GM20431 (cell line): ENCODE results near the gene VAT1L.

Experiments
- in situ Hi-C: fragments of 300-500 bp; cut with MseI, MboI; formaldehyde crosslinking; loops from one replicate; pipeline ENCODE4 v1.15.0; 2020; ENCODE audit warnings: low sequenced_read_pairs; ENCODE audit not compliant: unreplicated experiment

Gene VAT1L

DNA sequence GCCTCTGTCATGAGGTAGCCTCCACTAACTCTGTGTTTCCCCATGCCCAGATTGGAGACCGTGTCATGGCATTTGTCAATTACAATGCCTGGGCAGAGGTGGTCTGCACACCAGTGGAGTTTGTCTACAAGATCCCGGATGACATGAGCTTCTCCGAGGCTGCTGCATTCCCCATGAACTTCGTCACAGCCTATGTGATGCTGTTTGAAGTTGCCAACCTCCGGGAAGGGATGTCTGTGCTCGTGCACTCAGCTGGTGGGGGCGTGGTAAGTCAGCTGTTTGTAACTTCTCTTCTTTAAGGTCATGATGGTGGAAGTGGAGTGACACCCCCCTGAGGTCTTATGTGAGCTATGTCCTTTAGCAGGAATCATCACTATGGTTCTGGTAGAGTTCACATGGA is 36.8 kb downstream of the VAT1L start:
- in situ Hi-C loops, result no loop called here

DNA sequence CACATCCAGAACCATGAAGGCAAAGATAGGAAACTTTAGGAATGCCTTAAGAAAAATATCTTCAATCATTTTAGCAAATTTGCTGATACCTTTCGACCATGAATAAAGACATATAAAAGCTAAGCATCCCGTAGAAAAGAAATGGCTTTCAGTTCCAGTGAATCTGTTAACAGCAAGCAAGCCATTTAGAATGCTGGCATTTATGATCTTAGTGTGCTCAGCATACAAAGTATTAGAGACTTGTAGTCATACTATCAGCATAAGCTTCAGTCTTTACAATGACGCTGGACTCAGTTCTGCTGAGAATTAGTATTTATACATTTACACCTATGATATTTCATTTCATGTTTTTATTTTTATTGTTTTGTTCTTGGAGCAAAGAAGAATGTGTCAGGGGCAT is 38.7 kb downstream of the VAT1L start:
- in situ Hi-C loops, result no loop called here

DNA sequence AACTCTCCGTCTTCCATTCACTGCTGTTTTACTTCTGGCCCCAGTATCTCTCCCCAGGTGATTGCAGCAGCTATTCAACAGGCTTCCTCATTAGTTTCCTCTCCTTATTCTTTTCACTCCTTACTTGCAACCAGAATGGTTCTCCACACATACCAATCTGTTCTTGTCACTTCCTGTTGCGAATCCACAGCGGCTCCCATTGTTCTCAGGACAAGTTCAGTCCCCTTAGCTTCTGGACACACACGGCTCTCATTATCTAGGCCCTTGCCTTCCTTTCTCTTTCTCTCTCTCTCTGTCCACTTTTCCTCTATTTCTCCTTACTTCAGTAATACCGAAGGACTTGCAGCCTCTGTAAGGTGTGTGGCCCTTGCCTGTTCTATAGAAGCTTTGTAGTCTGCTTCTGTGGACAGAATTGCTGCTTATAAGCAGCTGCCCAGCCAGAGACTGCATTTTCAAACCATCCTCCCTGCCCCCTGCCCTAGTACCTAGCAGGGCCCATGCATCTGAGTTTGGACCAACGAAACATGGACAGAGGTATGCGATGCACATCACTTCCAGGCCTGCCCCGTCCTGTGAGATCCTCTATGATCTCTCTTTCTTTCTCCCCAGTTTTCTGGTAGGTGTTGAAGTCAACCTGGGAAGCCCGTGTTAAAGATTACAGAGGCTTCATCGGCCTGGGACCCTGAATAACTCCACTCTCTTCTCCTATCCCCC is 45.7 kb downstream of the VAT1L start:
- in situ Hi-C loops, result no loop called here

DNA sequence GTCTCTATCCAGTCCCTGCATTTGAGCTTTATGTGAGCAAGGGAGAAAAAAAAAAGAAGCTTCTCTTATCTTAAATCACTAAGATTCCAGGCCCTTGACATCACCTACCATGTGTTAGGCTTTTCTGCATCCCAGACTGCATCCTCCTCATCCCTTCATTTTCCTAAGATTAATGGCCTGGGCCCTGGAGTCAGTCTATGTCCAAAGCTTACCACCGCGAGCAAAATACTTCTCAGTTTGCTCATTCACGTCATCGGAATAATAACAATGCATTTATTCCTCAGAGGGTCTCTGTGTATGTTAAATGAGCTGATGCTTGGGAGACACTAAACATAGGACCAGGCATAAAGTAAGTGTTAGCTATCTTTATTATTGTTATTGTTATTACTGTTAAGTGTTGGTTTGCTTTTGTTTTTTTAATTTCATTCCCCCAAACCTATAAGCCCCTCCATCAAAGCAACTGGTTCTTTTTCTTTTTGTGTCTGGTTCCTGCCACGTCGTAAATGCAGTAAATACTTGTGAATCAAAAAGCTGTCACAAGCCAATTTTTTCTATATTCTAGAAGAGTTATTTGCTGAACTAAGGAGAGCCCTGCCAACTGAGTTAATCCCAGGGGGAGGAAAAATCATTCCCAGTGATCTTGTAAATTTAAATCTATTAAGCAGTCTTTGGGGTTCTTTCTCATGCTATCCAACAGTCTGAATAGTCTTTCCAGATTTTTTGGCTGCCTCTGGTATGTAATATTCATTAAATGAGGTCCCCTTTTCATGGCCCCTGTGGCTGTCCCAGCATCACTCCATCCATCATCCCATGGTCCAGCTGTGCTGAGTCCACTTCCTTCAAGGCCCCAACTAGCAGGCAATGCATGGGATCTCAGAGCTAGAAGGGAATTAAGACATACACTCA is 46.5 kb downstream of the VAT1L start:
- in situ Hi-C loops, result no loop called here

DNA sequence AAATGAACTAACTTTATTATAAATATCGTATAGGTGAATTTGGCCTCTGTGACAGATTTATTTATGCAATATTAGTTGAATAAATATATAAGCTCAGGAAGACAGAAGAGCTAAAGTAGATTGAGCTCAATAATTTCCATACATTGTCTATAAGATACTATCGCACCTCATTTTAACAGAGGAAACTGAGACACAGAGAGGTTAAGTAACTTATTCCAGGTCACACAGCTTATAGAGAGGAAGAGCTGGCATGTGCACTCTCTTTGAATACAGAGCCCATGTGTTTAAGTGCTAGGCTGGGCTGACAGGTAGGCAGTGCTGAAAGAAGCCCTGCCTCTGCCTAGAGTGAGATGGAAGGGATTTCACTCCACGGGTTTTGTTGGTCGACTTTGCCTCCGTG is 48.4 kb downstream of the VAT1L start:
- in situ Hi-C loops, result no loop called here

DNA sequence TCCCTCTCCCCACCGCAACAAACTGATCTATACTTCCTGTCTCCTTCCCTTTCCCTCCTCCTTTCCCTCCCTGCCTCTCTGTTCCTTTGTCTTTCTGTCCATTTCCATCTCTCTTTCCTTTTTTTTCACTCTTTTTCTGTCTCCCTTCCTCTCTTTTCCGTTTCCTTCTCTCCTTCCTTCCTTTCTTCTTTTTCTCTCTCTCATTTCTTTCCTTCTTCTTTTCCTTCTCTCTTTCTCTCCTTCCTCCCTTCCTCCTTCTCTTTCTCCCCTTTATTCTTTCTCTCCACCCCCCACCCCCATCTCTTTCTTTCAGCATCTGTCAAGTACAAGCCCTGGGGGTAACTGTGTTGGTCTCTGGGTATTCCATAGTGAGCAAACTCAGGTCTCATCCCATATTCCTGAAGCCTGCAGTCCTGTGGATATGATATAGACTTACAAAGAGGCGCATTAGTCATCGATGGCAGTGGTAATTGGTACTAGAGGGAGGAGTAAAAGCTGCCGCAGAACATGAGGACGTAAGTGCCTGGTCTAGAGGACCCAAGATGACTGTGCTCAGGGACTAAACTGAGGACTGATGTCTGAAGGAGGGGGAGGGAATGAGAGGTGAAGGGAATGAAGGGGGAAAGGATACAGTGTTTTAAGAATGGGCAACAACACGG is 50.4 kb downstream of the VAT1L start:
- in situ Hi-C loops, result no loop called here

DNA sequence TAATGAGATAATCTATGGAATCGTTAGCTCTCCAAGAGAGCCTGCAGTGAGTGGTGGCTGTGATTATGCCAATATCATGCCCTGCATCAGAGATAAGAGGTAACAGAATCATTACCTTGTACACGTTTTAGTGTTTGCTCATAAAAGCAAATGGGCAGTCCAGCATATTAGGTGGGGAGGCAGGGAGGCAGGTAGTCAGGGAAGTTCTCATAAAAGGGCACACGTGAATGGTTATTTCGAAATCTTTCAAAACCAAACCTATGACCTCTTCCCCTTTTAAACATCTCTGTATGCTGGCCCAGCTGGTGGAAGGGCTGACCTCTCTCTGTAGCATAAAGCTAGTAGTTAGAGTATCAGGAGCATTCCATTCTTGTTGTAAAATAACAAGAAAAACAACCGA is 51.7 kb downstream of the VAT1L start:
- in situ Hi-C loops, result no loop called here

DNA sequence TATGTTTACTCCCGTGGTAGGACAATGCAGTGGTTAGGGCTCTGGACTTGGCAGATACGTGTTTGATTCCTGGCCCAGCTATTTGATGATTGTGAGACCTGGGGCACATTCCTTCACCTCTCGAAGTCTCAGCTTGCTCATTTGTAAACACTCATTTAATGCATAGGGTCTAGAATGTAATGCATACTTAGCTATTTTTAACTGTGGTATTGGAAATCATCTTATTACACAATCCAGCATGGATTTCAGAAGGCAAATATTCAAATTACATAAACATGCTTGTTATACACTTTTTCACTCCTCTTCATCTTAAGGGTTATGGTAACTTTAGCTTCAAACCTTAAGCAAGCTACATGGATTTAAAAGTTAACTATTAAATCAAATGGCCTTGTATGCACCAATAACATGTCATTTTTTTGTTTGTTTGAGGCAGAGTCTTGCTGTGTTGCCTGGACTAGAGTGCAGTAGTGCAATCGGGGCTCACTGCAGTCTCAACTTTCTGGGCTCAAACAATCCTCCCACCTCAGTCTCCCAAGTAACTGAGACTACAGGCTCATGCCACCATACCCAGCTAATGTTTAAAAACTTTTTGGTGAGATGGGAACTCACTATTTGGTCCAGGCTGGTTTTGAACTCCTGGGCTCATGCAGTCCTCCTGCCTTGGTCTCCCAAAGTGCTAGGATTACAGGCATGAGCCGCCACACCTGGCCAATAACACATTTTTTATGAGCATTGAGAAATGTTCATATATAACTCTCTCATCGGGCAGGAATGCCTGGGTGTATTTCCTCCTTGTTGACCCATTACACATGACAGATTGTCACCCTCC is 52.5 kb downstream of the VAT1L start:
- in situ Hi-C loops, result no loop called here

DNA sequence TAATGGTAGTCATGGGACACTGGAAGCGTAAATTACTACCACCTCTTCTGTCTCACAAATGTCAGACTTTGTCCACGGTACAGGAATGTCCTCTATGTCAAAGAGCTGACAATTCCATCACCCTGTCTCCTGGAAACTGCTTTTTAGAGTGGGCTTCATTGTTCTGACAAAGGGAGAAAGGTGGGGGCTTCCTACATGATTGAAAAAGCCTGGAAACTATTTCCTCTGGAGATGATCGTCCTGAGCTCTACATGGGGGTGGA is 53.1 kb downstream of the VAT1L start:
- in situ Hi-C loops, result no loop called here

DNA sequence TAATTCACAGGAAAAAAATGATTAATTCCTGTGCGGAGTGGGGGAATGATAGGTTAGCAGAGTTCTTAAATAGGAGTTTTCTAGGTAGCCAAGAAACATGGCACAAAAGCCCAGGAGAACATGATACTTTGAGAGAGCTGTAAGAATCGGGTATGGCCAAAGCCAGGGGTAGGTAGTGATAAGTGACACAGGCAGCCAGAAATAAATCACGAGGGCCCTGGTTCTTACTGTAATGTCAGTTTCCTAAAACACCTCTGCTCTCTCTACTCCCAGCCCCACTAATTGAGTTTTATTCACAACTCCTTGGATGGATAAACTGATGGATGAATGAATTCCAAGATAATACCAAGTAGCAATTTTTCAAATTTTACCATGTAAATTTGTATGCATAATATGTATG is 54.1 kb downstream of the VAT1L start:
- in situ Hi-C loops, result no loop called here

DNA sequence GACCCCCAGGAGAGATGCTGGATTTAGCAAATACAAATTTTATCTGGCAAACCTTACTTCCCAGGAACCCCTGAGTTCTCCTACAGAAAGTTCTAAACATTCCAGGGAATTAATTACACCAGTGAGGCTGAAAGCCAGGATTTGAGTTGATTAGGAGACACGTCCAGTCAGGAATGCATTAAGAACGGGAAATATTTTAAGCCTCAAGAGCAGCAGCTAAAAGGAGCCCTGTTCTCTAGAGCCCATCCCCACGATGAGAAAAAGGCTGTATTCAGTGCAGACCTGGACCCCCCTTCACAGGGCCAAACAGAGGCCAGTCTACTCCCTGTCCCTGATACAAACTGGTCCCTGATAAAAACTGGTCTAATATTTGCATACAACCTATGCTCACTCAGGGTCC is 55.0 kb downstream of the VAT1L start:
- in situ Hi-C loops, result no loop called here

DNA sequence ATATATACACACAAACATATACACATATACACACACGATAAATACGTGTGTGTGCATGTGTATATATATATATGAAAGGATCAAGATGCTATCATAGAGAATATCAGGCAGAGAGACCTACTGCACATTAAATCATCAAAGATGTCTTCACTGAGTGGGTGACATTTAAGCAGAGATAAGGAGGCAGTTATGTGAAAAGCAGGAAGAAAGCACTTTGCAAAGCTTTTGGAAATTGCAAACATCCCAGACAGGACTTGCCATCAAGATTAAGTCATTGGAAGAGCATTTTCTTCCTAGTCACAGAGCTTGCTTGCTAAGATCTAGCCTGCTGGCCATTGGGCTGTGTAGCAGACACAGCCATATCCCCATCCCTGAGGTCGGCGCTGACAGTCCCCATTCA is 56.4 kb downstream of the VAT1L start:
- in situ Hi-C loops, result no loop called here

DNA sequence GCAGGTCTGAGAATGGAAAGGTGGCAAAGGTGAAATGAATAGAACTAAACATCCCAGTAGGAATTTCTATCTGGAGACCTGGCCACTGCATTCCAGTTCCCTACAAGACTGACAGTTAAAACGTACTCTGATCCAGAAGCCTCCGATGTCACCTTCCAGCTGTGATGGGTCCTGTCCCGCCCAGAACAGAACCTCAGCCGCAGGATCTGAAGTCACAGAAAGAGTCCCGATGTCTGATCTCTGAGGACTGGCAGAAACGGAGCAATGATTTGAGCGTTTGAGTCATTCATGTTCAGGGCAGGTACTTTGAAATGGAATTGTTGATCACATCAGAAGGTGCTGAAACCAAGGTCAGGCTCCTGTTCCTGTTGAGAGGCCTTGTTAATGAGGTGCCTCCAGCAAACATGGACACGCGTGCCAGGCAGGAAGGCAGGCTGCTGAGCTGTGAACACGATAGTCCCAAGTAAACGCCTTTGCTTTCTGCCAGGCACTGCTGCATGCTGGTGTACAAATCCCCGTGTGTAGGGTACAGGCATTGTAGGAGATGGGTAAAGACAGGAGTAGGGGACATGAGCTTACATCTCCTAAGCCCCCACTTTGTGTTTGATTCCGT is 61.4 kb downstream of the VAT1L start:
- in situ Hi-C loops, result no loop called here

DNA sequence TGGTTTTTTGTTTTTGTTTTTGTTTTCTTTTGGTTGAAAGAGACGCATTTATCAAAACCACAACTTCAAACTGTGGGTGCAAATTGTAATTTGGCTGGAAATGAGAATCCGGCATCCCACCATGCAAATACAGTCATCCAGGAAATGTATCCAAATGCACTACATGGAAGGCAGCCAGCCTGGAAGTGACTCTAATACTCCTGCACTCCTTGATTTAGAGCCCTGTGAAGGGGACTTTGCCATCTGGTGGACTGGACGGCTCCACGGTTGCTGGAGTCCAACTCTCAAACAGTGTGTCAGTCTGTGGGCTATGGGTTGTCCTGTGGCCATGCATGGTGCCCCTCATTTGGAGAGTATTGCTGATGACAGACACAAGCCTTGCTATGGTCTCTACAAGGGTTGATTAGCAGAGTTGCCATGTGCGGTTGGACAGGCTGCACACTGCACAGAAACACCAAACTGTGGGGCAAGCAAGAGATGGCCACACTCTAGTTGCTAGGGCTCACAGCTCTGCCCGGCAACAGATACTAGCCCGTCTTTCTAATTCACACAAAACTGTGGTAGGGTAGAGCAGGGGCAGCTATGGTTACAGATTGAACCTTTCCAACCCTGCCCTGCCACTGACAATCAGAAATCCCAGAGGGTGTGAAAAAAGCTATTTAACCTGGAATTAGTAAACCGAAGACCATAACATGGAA is 62.4 kb downstream of the VAT1L start:
- in situ Hi-C loops, result no loop called here

DNA sequence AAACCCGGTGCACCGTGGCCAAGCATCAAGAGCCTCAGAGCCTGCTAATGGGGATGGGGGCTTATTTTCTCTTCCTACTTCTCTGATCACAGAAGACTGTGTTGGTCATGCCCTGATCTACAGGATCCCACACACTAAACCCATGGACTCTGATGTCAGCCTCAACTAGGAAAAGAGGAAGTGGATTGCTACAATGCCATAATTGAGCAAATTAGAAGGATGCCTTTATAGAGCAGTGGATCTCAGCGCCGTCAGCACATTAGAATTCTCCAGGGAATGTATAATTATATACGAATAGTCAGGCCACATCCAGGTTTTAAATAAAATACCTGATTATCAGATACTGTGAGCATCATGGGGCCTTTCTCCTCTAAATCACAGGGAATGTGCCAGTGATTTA is 64.8 kb downstream of the VAT1L start:
- in situ Hi-C loops, result no loop called here

DNA sequence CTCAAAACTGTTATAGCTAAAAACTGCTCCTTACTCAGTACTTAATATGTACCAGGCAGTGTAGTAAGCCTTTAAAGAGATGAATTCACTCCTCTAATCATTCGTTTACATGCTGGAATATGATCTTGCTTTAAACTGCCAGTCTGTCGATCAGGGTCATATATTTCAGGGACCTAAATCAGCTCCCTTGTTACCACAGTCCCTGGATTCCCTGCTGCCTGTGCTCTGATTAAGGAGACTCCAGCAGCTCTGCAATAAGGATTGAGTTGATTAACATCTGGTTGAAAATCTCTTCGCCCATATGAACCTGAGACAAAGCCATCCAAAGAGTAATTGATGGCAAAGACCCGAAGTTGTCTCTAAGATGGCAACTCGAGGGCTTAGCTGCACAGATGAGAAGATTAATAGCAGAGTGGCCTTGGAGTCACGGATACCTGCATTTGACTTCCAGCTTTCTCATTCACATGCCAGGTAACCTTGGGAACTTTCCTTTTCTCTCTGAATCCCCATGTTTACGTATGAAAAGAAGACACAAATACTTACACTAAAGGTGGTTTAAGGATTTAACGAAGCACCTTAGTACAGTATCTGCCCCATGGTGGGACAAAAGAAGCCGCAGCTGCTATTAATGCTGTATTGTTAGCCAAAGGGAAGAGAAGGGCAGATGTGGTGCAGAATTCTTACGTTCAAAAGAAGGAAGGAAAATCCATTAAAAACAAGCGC is 68.2 kb downstream of the VAT1L start:
- in situ Hi-C loops, result no loop called here

DNA sequence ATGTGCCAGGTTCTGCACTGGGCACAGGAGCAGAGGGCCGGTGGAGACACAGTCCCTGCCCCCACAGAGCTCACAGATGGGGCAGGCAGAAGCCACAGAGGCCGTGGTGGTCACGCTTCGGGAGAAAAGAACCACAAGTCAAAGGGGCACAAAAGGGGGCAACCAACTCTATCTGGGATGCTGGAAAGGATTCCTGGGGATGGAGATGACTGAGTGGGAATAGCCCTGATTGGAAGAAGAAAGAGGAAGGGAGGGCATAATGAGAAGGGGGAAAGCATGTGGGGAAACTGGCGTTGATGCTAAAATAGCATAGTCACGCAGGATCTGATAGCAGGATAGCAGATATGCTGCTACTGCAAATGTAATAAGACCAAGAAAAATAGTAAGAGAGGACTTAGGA is 69.7 kb downstream of the VAT1L start:
- in situ Hi-C loops, result no loop called here

DNA sequence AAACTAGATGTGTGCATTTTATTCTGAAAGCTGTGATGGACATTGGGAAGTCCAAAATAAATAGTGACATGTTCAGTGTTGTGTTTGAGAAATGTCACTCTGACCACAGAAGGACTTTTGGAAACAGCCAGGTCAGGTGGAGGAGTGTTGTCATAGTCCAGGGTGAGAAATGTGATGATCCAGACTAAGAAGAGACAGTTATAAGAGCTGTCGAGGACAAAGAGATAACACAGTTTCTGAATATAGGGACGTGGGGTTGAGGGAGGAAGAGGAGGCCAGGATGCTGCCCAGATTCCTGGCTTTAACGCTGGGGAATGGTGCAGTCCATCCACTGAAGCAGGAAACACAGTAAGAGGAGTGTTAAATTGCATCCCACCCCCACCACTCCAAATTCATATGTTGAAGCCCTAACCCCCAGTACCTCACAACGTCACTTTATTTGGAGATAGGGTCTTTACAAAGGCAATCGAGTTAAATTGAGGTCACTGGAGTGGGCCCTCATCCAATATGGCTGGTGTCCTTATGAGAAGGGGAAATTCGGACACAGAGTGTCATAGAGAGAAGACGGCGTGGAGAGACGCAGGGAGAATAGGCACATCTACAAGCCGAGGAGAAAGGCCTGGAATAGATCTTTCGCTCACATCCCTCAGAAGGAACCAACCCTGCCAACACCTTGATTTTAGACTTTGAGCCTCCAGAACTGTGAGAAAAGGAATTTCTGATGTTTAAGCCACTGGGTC is 71.3 kb downstream of the VAT1L start:
- in situ Hi-C loops, result no loop called here
